Osteoblast (primary cell): Measurements from ENCODE around the gene SCP2D1. TPM values are rescaled to one million over a fixed set of nuclear protein-coding genes. Genes with fewer than 3 reads are reported as not detected.

Experiments
- DNase-seq: peaks from one replicate; pipeline ENCODE4 v3.0.0; 2011; ENCODE audit warnings: low spot score, mixed read lengths; ENCODE audit not compliant: insufficient read length; ENCODE audit errors: missing footprints
- H2AFZ ChIP-seq: 2 replicates; pipeline ENCODE4 v1.6.0; 2011; ENCODE audit warnings: mild to moderate bottlenecking, low read length
- H3K27ac ChIP-seq: 2 replicates; pipeline ENCODE4 v1.5.1; 2011; ENCODE audit warnings: mild to moderate bottlenecking, low read depth, low read length, moderate library complexity
- H3K27me3 ChIP-seq: 2 replicates; pipeline ENCODE4 v1.6.0; 2012; ENCODE audit warnings: mild to moderate bottlenecking, control low read depth, inconsistent platforms, low read length, moderate library complexity; ENCODE audit not compliant: insufficient read depth
- H3K36me3 ChIP-seq: 2 replicates; pipeline ENCODE4 v1.5.1; 2011; ENCODE audit warnings: mild to moderate bottlenecking, low read length, control low read depth, moderate library complexity; ENCODE audit not compliant: insufficient read depth
- H3K4me1 ChIP-seq: 2 replicates; pipeline ENCODE4 v1.5.1; 2011; ENCODE audit warnings: mild to moderate bottlenecking, low read length, control low read depth, moderate library complexity; ENCODE audit not compliant: insufficient read depth
- H3K4me2 ChIP-seq: 2 replicates; pipeline ENCODE4 v1.6.0; 2011; ENCODE audit warnings: mild to moderate bottlenecking, low read length; ENCODE audit not compliant: insufficient read depth
- H3K4me3 ChIP-seq: fragments of 200-600 bp; sonication (generic); 3 replicates; pipeline ENCODE4 v1.5.1; 2012; ENCODE audit warnings: mild to moderate bottlenecking, low read length, inconsistent platforms; ENCODE audit not compliant: insufficient read depth
- H3K79me2 ChIP-seq: 2 replicates; pipeline ENCODE4 v1.6.0; 2012; ENCODE audit warnings: mild to moderate bottlenecking, low read length, control low read depth, inconsistent platforms; ENCODE audit not compliant: insufficient read depth
- H3K9me3 ChIP-seq: 2 replicates; pipeline ENCODE4 v1.5.1; 2011; ENCODE audit warnings: low read depth, low read length, control low read depth
- H4K20me1 ChIP-seq: 2 replicates; pipeline ENCODE4 v1.6.0; 2012; ENCODE audit warnings: mild to moderate bottlenecking, low read length, control low read depth; ENCODE audit not compliant: insufficient read depth
- total RNA-seq: library from RNA; depleted of rRNA; stranded (reverse); fragments of >200 nt; gene quantifications from 2 replicates; pipeline ENCODE4 v1.2.3, GENCODE V29; 2012
- TF ChIP-seq, protein P1 (sequence below): IDR thresholded peaks from 2 replicates; pipeline ENCODE4 v1.5.1; 2011; ENCODE audit warnings: mild to moderate bottlenecking, low read depth, low read length, moderate library complexity; ENCODE audit errors: extremely low read depth

Gene SCP2D1
- total RNA-seq, 1 donor = not detected

GRCh38 chr20:18853946-18854646 lies 40.5 kb downstream of the SCP2D1 start:
- H3K4me3 ChIP-seq = no peak overlapping the region
- H4K20me1 ChIP-seq = no peaks in the 10 kb centered on the region
- DNase-seq = no peak
- no peak overlapping the region for H3K27ac ChIP-seq
- H3K4me1 ChIP-seq = no peaks in the 10 kb centered on the region
- no peak overlapping the region for H2AFZ ChIP-seq
- no peak overlapping the region for H3K4me2 ChIP-seq
- no peaks in the 10 kb centered on the region for H3K79me2 ChIP-seq
- H3K36me3 ChIP-seq = no peaks in the 10 kb centered on the region
- no peaks in the 10 kb centered on the region for H3K9me3 ChIP-seq
- H3K27me3 ChIP-seq = no peaks in the 10 kb centered on the region
- TF ChIP-seq, protein P1, sequence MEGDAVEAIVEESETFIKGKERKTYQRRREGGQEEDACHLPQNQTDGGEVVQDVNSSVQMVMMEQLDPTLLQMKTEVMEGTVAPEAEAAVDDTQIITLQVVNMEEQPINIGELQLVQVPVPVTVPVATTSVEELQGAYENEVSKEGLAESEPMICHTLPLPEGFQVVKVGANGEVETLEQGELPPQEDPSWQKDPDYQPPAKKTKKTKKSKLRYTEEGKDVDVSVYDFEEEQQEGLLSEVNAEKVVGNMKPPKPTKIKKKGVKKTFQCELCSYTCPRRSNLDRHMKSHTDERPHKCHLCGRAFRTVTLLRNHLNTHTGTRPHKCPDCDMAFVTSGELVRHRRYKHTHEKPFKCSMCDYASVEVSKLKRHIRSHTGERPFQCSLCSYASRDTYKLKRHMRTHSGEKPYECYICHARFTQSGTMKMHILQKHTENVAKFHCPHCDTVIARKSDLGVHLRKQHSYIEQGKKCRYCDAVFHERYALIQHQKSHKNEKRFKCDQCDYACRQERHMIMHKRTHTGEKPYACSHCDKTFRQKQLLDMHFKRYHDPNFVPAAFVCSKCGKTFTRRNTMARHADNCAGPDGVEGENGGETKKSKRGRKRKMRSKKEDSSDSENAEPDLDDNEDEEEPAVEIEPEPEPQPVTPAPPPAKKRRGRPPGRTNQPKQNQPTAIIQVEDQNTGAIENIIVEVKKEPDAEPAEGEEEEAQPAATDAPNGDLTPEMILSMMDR = no peak

DNA sequence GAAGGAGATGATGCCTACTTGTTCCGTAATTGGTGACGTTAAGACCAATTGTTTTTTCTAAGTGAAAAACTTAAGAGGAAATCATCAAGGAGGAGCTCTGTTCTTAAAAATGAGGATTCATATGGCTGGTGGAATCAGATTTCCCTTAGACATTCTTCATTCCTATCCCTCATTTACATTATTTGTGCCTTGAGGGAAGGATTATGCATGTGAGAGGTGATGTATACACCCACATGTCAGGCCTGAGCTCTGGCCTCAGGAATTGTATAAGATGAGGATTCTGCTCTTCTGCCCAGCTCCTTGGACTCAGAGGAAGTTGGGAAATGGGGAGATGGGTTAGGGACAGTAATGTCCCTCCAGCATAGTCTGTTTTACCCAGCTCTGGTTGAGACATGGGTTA lies 42.3 kb downstream of the SCP2D1 start:
- DNase-seq = no peak
- no peaks in the 10 kb centered on the region for H4K20me1 ChIP-seq
- TF ChIP-seq, protein P1 = no peak

DNA sequence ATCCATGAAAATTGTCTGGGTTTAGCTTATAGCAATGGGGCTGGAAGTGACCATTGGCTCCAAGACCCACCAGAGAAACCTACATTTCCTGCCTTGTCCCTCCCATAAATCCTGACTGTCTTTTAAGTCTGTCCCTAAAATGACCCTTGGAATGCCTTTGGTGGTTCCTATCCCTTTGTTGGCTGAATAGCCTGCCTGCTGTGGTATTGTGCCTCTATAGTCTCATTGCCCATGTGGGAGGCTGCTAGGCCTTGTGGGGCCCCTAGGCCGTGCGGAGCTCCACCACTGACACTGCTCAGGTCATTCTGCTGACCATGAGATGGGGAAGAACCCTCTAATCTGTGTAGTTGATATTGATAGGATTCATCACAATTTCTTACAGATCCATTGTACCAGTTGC lies 43.3 kb downstream of the SCP2D1 start:
- H3K4me3 ChIP-seq = no peak overlapping the region
- H3K27me3 ChIP-seq = no peaks in the 10 kb centered on the region
- TF ChIP-seq, protein P1 = no peak
- no peaks in the 10 kb centered on the region for H3K9me3 ChIP-seq
- no peak overlapping the region for H3K4me2 ChIP-seq
- H3K4me1 ChIP-seq = no peaks in the 10 kb centered on the region
- no peaks in the 10 kb centered on the region for H4K20me1 ChIP-seq
- no peak overlapping the region for H3K27ac ChIP-seq
- no peak for DNase-seq
- H3K36me3 ChIP-seq = no peaks in the 10 kb centered on the region
- H3K79me2 ChIP-seq = no peaks in the 10 kb centered on the region
- no peak overlapping the region for H2AFZ ChIP-seq

More for the DNA sequence above, 42.3 kb downstream of the SCP2D1 start:
- no peak overlapping the region for H3K4me2 ChIP-seq
- H2AFZ ChIP-seq = no peak overlapping the region
- H3K4me3 ChIP-seq = no peak overlapping the region
- H3K9me3 ChIP-seq = no peaks in the 10 kb centered on the region
- H3K27ac ChIP-seq = no peak overlapping the region
- H3K79me2 ChIP-seq = no peaks in the 10 kb centered on the region
- H3K36me3 ChIP-seq = no peaks in the 10 kb centered on the region
- no peaks in the 10 kb centered on the region for H3K27me3 ChIP-seq
- no peaks in the 10 kb centered on the region for H3K4me1 ChIP-seq

- TF ChIP-seq, protein P1 = no peak
- no peak for DNase-seq
- Histone ChIP-seq H3K9me3 (no peaks in the 10 kb centered on the region), H3K36me3 (no peaks in the 10 kb centered on the region), H2AFZ (no peak overlapping the region), H3K79me2 (no peaks in the 10 kb centered on the region), H3K27ac (no peak overlapping the region), H3K4me2 (no peak overlapping the region), H3K27me3 (no peaks in the 10 kb centered on the region), H3K4me1 (no peaks in the 10 kb centered on the region), H3K4me3 (no peak overlapping the region), H4K20me1 (no peaks in the 10 kb centered on the region)
Measured at GRCh38 chr20:18857640-18858039, 44.1 kb downstream of the SCP2D1 start.
